H1 (cell line): Measurements from ENCODE around the gene TARBP2. TPM values are rescaled to one million over a fixed set of nuclear protein-coding genes. Genes with fewer than 3 reads are reported as not detected.

Source experiments
- CTCF ChIA-PET: fragments of 300-600 bp; sonication (Branson Sonifier 250); formaldehyde crosslinking; loops from one replicate; lab custom pipeline; 2021; ENCODE audit not compliant: partially characterized antibody; lab: Charles Lee
- POLR2A ChIA-PET: fragments of 300-600 bp; sonication (Branson Sonifier 250); formaldehyde crosslinking; loops from one replicate; lab custom pipeline; 2021; ENCODE audit warnings: inconsistent platforms; ENCODE audit not compliant: partially characterized antibody; lab: Charles Lee
- DNase-seq, 2 experiments: peaks; one replicate each; pipeline versions ENCODE4 v3.0.0 to v3.0.0-alpha.2; 2010 to 2022; ENCODE audit warnings: low spot score in 2 of 2, low read depth in 1 of 2, mixed read lengths in 1 of 2
- FAIRE-seq: peaks from 2 replicates; lab custom pipeline; 2011; peaks lifted over from hg19 to GRCh38; lab: Jason Lieb, UNC
- H2AFZ ChIP-seq: 2 replicates; pipeline ENCODE4 v1.8.1; 2012; ENCODE audit warnings: low read length, inconsistent platforms
- H2AK5ac ChIP-seq: 2 replicates; pipeline ENCODE4 v1.6.1; 2013; ENCODE audit warnings: low read depth, low read length
- H2BK120ac ChIP-seq: replicated peaks from 2 replicates; pipeline ENCODE3; 2013; ENCODE audit warnings: low read depth, low read length, inconsistent platforms
- H2BK12ac ChIP-seq: 2 replicates; pipeline ENCODE4 v1.6.1; 2013; ENCODE audit warnings: low read depth, low read length
- H2BK15ac ChIP-seq: 2 replicates; pipeline ENCODE4 v1.6.1; 2013; ENCODE audit warnings: low read length
- H2BK20ac ChIP-seq: 2 replicates; pipeline ENCODE4 v1.6.1; 2013; ENCODE audit warnings: low read length
- H2BK5ac ChIP-seq: 2 replicates; pipeline ENCODE4 v1.6.1; 2013; ENCODE audit warnings: low read depth, low read length
- H3K14ac ChIP-seq: 2 replicates; pipeline ENCODE4 v1.6.1; 2013; ENCODE audit warnings: inconsistent platforms; ENCODE audit not compliant: insufficient read length
- H3K18ac ChIP-seq: 2 replicates; pipeline ENCODE4 v1.6.1; 2013; ENCODE audit warnings: low read length; ENCODE audit errors: extremely low read depth
- H3K23ac ChIP-seq: 2 replicates; pipeline ENCODE4 v1.6.1; 2013; ENCODE audit warnings: inconsistent platforms; ENCODE audit not compliant: insufficient read length
- H3K23me2 ChIP-seq: 2 replicates; pipeline ENCODE4 v1.6.1; 2013; ENCODE audit warnings: low read depth, low read length
- H3K27ac ChIP-seq: 2 replicates; pipeline ENCODE4 v1.6.1; 2011; ENCODE audit warnings: low read depth, low read length, inconsistent platforms
- H3K27me3 ChIP-seq, 4 experiments: replicated peaks in 1 of 4; 1 replicate in 1 of 4; 2 replicates in 3 of 4; pipeline versions ENCODE4 v1.6.1 to v1.8.1; 2011 to 2013; ENCODE audit warnings: low read length in 3 of 4, mild to moderate bottlenecking in 3 of 4, inconsistent platforms in 2 of 4, mixed read lengths in 2 of 4, moderate library complexity in 1 of 4; ENCODE audit not compliant: control insufficient read depth in 3 of 4, insufficient read depth in 3 of 4; ENCODE audit errors: extremely low read depth in 1 of 4
- H3K36me3 ChIP-seq, 4 experiments: 2 replicates each; pipeline versions ENCODE4 v1.6.1 to v1.8.1; 2011 to 2013; ENCODE audit warnings: mild to moderate bottlenecking in 4 of 4, low read length in 3 of 4, moderate library complexity in 2 of 4, control low read depth in 1 of 4, inconsistent platforms in 1 of 4; ENCODE audit not compliant: insufficient read depth in 4 of 4, control insufficient read depth in 2 of 4
- H3K4ac ChIP-seq: replicated peaks from 2 replicates; pipeline ENCODE3; 2013; ENCODE audit warnings: low read length, low read depth, mixed read lengths, inconsistent platforms; ENCODE audit not compliant: insufficient read length
- H3K4me1 ChIP-seq, 4 experiments: replicated peaks in 1 of 4; 1 replicate in 1 of 4; 2 replicates in 3 of 4; pipeline versions ENCODE4 v1.6.1 to v1.8.1; 2011 to 2013; ENCODE audit warnings: low read length in 3 of 4, inconsistent platforms in 2 of 4, mixed read lengths in 1 of 4; ENCODE audit not compliant: insufficient read depth in 4 of 4, control insufficient read depth in 3 of 4
- H3K4me2 ChIP-seq, 2 experiments: 2 replicates each; pipeline versions ENCODE4 v1.6.1 to v1.8.1; 2011 to 2013; ENCODE audit warnings: low read depth in 2 of 2, low read length in 2 of 2, control low read depth in 1 of 2, inconsistent platforms in 1 of 2, mild to moderate bottlenecking in 1 of 2; ENCODE audit not compliant: insufficient read depth in 1 of 2
- H3K4me3 ChIP-seq, 4 experiments: fragments of 200-600, 300-600 bp in 1 of 4; sonication (generic), shearing (Covaris generic), sonication (Bioruptor Twin) in 1 of 4; 2 replicates each; pipeline versions ENCODE4 v1.5.1 to v1.8.1; 2011 to 2016; ENCODE audit warnings: low read length in 4 of 4, low read depth in 3 of 4, control low read depth in 2 of 4, inconsistent platforms in 2 of 4, mild to moderate bottlenecking in 2 of 4, mixed read lengths in 1 of 4, moderate library complexity in 1 of 4; ENCODE audit not compliant: insufficient read depth in 2 of 4; ENCODE audit errors: extremely low read depth in 1 of 4
- H3K56ac ChIP-seq: replicated peaks from 2 replicates; pipeline ENCODE3; 2013; ENCODE audit warnings: low read depth, mild to moderate bottlenecking, mixed read lengths, low read length, inconsistent platforms; ENCODE audit not compliant: insufficient read length
- H3K79me1 ChIP-seq: 2 replicates; pipeline ENCODE4 v1.6.1; 2013; ENCODE audit warnings: low read depth, low read length, control low read depth
- H3K79me2 ChIP-seq, 2 experiments: 2 replicates each; pipeline versions ENCODE4 v1.6.1 to v1.8.1; 2012 to 2013; ENCODE audit warnings: low read length in 2 of 2, mild to moderate bottlenecking in 2 of 2, inconsistent platforms in 1 of 2; ENCODE audit not compliant: insufficient read depth in 2 of 2, control insufficient read depth in 1 of 2
- H3K9ac ChIP-seq, 4 experiments: replicated peaks in 1 of 4; 1 replicate in 1 of 4; 2 replicates in 3 of 4; pipeline versions ENCODE4 v1.6.1 to v1.8.1; 2011 to 2013; ENCODE audit warnings: low read depth in 3 of 4, low read length in 3 of 4, control low read depth in 2 of 4, mild to moderate bottlenecking in 2 of 4, moderate library complexity in 2 of 4, inconsistent platforms in 1 of 4; ENCODE audit errors: extremely low read depth in 1 of 4
- H3K9me3 ChIP-seq, 2 experiments: 2 replicates each; pipeline versions ENCODE4 v1.6.1 to v1.8.1; 2012 to 2013; ENCODE audit warnings: mild to moderate bottlenecking in 2 of 2, moderate library complexity in 2 of 2, control low read depth in 1 of 2, inconsistent platforms in 1 of 2, low read depth in 1 of 2, low read length in 1 of 2, mixed read lengths in 1 of 2; ENCODE audit not compliant: insufficient read depth in 2 of 2
- H4K20me1 ChIP-seq, 2 experiments: replicated peaks in 1 of 2; 2 replicates each; pipeline versions ENCODE3 to v1.8.1; 2011 to 2013; ENCODE audit warnings: inconsistent platforms in 2 of 2, low read length in 2 of 2, mild to moderate bottlenecking in 1 of 2; ENCODE audit not compliant: insufficient read depth in 2 of 2, control insufficient read depth in 1 of 2
- H4K5ac ChIP-seq: 2 replicates; pipeline ENCODE4 v1.6.1; 2013; ENCODE audit warnings: low read length, low read depth, mixed read lengths, inconsistent platforms; ENCODE audit not compliant: insufficient read length
- H4K8ac ChIP-seq: 2 replicates; pipeline ENCODE4 v1.8.0; 2013; ENCODE audit warnings: mild to moderate bottlenecking, moderate library complexity, low read length, inconsistent platforms; ENCODE audit not compliant: insufficient read depth; ENCODE audit errors: extremely low read depth
- H4K91ac ChIP-seq: replicated peaks from 2 replicates; pipeline ENCODE3; 2013; ENCODE audit warnings: low read length, mixed read lengths, inconsistent platforms; ENCODE audit not compliant: insufficient read length
- CTCF ChIP-seq, 3 experiments: IDR thresholded peaks; 1 replicate in 2 of 3; 2 replicates in 1 of 3; pipeline versions ENCODE4 v1.5.1 to v1.6.1; 2011; ENCODE audit warnings: low read length in 3 of 3, mild to moderate bottlenecking in 3 of 3, inconsistent platforms in 2 of 3, low read depth in 1 of 3, moderate library complexity in 1 of 3; ENCODE audit not compliant: insufficient read depth in 1 of 3; ENCODE audit errors: control extremely low read depth in 1 of 3
- POLR2A ChIP-seq, 2 experiments: IDR thresholded peaks; 1 replicate in 1 of 2; 2 replicates in 1 of 2; pipeline ENCODE4 v1.6.1; 2011; ENCODE audit warnings: low read depth in 2 of 2, low read length in 2 of 2, mild to moderate bottlenecking in 2 of 2; ENCODE audit errors: control extremely low read depth in 1 of 2
- RAD21 ChIP-seq, 2 experiments: IDR thresholded peaks in 1 of 2; conservative IDR thresholded peaks in 1 of 2; 2 replicates each; pipeline ENCODE4 v1.6.1; 2011; ENCODE audit warnings: low read depth in 2 of 2, low read length in 2 of 2, improper control_type of control experiment in 1 of 2, inconsistent platforms in 1 of 2, mild to moderate bottlenecking in 1 of 2, moderate library complexity in 1 of 2
- TAF7 ChIP-seq: optimal IDR thresholded peaks from 2 replicates; pipeline ENCODE3; 2011; ENCODE audit warnings: low read depth, mild to moderate bottlenecking, inconsistent platforms, low read length, moderate library complexity, borderline replicate concordance
- TEAD4 ChIP-seq: IDR thresholded peaks from 2 replicates; pipeline ENCODE4 v1.6.1; 2012; ENCODE audit warnings: low read depth, low read length, inconsistent platforms, mixed read lengths
- WGBS, 2 experiments: shearing (Covaris generic) in 1 of 2; methylation state at CpG; one replicate each; pipeline versions ENCODE4 v1.1.6 to v1.1.7; 2013 to 2015; ENCODE audit warnings: low lambda C conversion rate in 2 of 2, mixed read lengths in 2 of 2, inconsistent platforms in 1 of 2, low coverage in 1 of 2, missing lambda C conversion rate in 1 of 2; ENCODE audit not compliant: insufficient replicate concordance in 2 of 2, insufficient coverage in 1 of 2, insufficient read length in 1 of 2; ENCODE audit errors: extremely low coverage in 1 of 2, missing lambda C conversion rate in 1 of 2; 5-methylcytosine and 5-hydroxymethylcytosine counted together
- polyA plus RNA-seq, 7 experiments: library from polyadenylated mRNA; depleted of rRNA in 3 of 7; stranded (reverse) in 5 of 7; unstranded in 2 of 7; fragments of >200 nt in 5 of 7; fragments of 200-250 nt in 2 of 7; gene quantifications; 1 replicate in 5 of 7; 2 replicates in 1 of 7; 4 replicates in 1 of 7; pipeline versions ENCODE4 v1.2.1 to v1.2.3, GENCODE V29; 2011 to 2013; ENCODE audit warnings: missing spikeins in 2 of 7, mixed read lengths in 2 of 7
- total RNA-seq: library from RNA; stranded (reverse); fragmentation: NEBNext Ultra II Directional; extraction: Animal tissue kit (Norgen Biotek cat#: 25700); gene quantifications from 2 replicates; pipeline ENCODE4 v1.2.1, GENCODE V29; 2021

The TARBP2 gene
- total and polyA plus RNA-seq, 2 of the 8 experiments (the other 6 are each of a cell fraction or from before 2014, with no cell fraction given), result 69.9 to 122 TPM

- H3K23me2 ChIP-seq, result peaks cover 16% of the 10 kb centered on the region
- peak overlapping the region; percentile 87 to 95 for H3K4me2 ChIP-seq
- FAIRE-seq, result no peak
- H2BK20ac ChIP-seq, result peak overlapping the region; percentile 13; the same call in 1 of the 2 replicates
- peak overlapping the region; percentile 21; the same call in 1 of the 2 replicates for H2AFZ ChIP-seq
- no peak overlapping the region for H3K56ac ChIP-seq
- no peak overlapping the region for H3K14ac ChIP-seq
- 50% methylated on average over 11 of the region's 11 CpGs; no CpG with 5 or more reads in 1 of the 2 experiments for WGBS, 2 experiments
- peak overlapping the region; percentile 15 for H4K91ac ChIP-seq
- POLR2A ChIA-PET, result interaction anchor here (0.6 to 67.0 kb wide), 7 partner anchors 0 to 241 kb away, joined by 3 to 3397 read pairs (median 4); partner anchors contain the start of genes AAAS, MAP3K12, NPFF and PCBP2
- H2AK5ac ChIP-seq, result peak overlapping the region; percentile 47; the same call in 1 of the 2 replicates
- no peaks in the 10 kb centered on the region for H3K9me3 ChIP-seq
- H3K4me1 ChIP-seq, result peaks cover 15 to 44% (median 18%) of the 10 kb centered on the region in 4 experiments
- 0 out of 2 replicates have a peak overlapping the region, but pooled peaks have one; percentile 39 for H2BK12ac ChIP-seq
- H3K27me3 ChIP-seq, result no peaks in the 10 kb centered on the region
- 0 out of 3 replicates have a peak, but pooled peaks of 1 of the 2 experiments have one; percentile 17 for TF ChIP-seq POLR2A (IDR thresholded peaks at IDR 0.05; ENCODE audit: control extremely low read depth in 1 of 2, low read depth in 2 of 2, low read length in 2 of 2)
- peak in 2 of 3 experiments; percentile 1 to 12; a peak in 1 of 4 replicates for TF ChIP-seq CTCF (IDR thresholded peaks at IDR 0.05; ENCODE audit: control extremely low read depth in 1 of 3, insufficient read depth in 1 of 3, low read depth in 1 of 3, low read length in 3 of 3)
- no peak for TF ChIP-seq TEAD4
- TF ChIP-seq TAF7, result no peak
- TF ChIP-seq RAD21 (IDR thresholded peaks at IDR 0.05 in 1 of 2, conservative IDR thresholded peaks at IDR 0.05 in 1 of 2; ENCODE audit: low read depth in 2 of 2, low read length in 2 of 2), result peak in 1 of 2 experiments; percentile 27; a peak in 1 of 4 replicates
- H3K27ac ChIP-seq, result peak overlapping the region; percentile 55; the same call in 1 of the 2 replicates
- CTCF ChIA-PET, result interaction anchor here (0.9 to 4.7 kb wide), 13 partner anchors 9 to 166 kb away, joined by 3 to 25 read pairs (median 4); partner anchors contain the start of gene NPFF
- peaks cover 0 to 3% of the 10 kb centered on the region in 2 experiments for H4K20me1 ChIP-seq
- H2BK120ac ChIP-seq, result no peak overlapping the region
- no peak overlapping the region for H3K23ac ChIP-seq
- no peaks in the 10 kb centered on the region for H3K36me3 ChIP-seq
- H3K4me3 ChIP-seq, result peak overlapping the region; percentile 54 to 65 (median 57); a peak in 7 of 8 replicates
- DNase-seq, result no peak
- H3K79me2 ChIP-seq, result peaks cover 0 to 18% of the 10 kb centered on the region in 2 experiments; a peak in 2 of 4 replicates
- H4K5ac ChIP-seq, result no peak overlapping the region
- H4K8ac ChIP-seq, result no peak overlapping the region
- H3K79me1 ChIP-seq, result peaks cover 7% of the 10 kb centered on the region
- peak overlapping the region in 2 of 4 experiments; percentile 57 to 58; a peak in 4 of 7 replicates for H3K9ac ChIP-seq
- peak overlapping the region; percentile 97 for H3K18ac ChIP-seq
- H2BK5ac ChIP-seq, result peak overlapping the region; percentile 22; the same call in 1 of the 2 replicates
- peak overlapping the region; percentile 98 for H2BK15ac ChIP-seq
- H3K4ac ChIP-seq, result no peak overlapping the region
Observed at GRCh38 chr12:53493610-53494391, 7.3 kb upstream of the TARBP2 start.
